Measurements from ENCODE around the gene SKOR1. TPM values are rescaled to one million over a fixed set of nuclear protein-coding genes. Genes with fewer than 3 reads are reported as not detected.

SKOR1 gene
- total and polyA plus RNA-seq, 2 of the 8 experiments (the other 6 are each of a cell fraction or from before 2014, with no cell fraction given), result 0.03 to 0.11 TPM

- TF ChIP-seq CHD7 (IDR thresholded peaks at IDR 0.05; ENCODE audit: insufficient replicate concordance, low read length) (no peak), SP4 (IDR thresholded peaks at IDR 0.05; ENCODE audit: low read length) (no peak), NRF1 (IDR thresholded peaks at IDR 0.05; ENCODE audit: low read depth, low read length) (no peak), TAF7 (optimal IDR thresholded peaks at IDR 0.05; ENCODE audit: borderline replicate concordance, low read depth, low read length) (no peak), TCF12 (IDR thresholded peaks at IDR 0.05; ENCODE audit: low read depth, low read length) (no peak), E2F6 (IDR thresholded peaks at IDR 0.05) (no peak), GABPA (IDR thresholded peaks at IDR 0.05; ENCODE audit: borderline replicate concordance, insufficient read depth, low read length) (no peak), MAX (IDR thresholded peaks at IDR 0.05) (no peak), SIN3A (conservative IDR thresholded peaks at IDR 0.05 in 1 of 2, IDR thresholded peaks at IDR 0.05 in 1 of 2; ENCODE audit: low read depth in 1 of 2, low read length in 2 of 2) (no peak), ASH2L (IDR thresholded peaks at IDR 0.05; ENCODE audit: low read length) (no peak)
These were observed 8.6 kb upstream of the SKOR1 start (continued) for GRCh38 chr15:67816668-67817067.
